ENCODE data around the gene OR4C3. TPM values are rescaled to one million over a fixed set of nuclear protein-coding genes. Genes with fewer than 3 reads are reported as not detected.
A peak's percentile ranks its signal among the peaks of the same experiment; 100 is the strongest.
"Not testable (repeated sequence)": the region's sequence is repeated elsewhere in the genome, so short reads cannot be mapped to it uniquely, and the experiment has no call there.

The OR4C3 gene
- not detected in 2 replicates for total RNA-seq

GRCh38 chr11:48324620-48325019 lies at the start of gene OR4C3:
OR4C3 (plus strand) TSS chr11:48324920; CDS start chr11:48325022, 102 bp downstream.
- DNase-seq (ENCODE audit: low read depth in 2 of 2) = not testable (repeated sequence)

- no peak for DNase-seq (ENCODE audit: low read depth in 2 of 2)
Measured at GRCh38 chr11:48305923-48306322, 18.8 kb upstream of the OR4C3 start, which contains the start of gene OR4S1. OR4S1 (plus strand) TSS chr11:48306223; CDS start chr11:48306223, 0 bp downstream.

DNA sequence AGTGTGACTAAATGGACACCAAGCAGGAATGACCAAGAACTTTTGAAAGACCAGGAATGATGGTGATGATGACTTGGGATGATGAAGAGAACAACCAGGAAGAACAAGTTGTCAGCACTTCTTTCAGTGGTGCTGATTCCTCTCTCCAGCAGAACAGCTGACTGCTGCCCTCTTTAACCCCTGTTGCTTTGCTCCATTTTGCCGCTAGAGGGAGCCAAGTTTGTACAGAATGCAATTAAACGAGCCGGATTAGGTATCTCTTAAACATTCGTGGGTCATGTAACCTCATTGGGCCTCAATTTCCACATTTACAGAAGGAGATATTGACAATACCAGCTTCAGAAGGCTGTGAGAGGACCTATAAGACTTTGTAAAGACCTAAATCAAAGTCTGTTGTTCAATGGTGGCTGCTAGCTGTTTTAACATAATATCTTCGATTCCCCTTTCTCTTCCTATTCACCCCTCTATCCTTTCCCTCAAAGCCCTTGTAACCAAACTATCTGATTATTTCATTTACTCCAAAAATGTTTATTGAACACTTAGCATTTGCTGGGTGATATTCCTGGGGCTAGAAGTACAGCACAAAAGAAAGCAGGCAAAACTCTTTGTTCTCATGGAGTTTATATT lies 16.8 kb upstream of the OR4C3 start:
- peak; percentile 21 to 51 for DNase-seq (ENCODE audit: low read depth in 2 of 2)

- DNase-seq (ENCODE audit: low read depth in 2 of 2) = not testable (repeated sequence)
Measured at GRCh38 chr11:48313590-48313989, 11.1 kb upstream of the OR4C3 start.

DNA sequence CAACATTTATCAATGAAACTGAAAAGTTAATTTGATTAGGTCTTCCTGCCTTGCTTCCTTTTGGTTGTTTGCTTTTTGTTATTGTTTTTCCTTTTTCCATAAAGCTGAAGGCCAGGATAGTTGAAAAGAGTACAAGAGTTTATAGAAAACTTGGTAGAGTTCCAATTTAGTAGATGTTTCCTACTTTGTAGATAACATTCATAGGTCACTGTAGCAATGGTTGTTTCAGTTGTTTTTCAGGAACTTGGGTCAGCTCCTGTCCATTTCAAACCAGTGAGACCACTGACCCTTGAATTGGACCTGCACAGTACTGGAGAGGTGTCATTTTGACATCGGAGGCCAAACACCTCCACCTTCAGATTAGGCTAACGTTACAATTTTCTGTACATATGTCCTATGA lies 4.9 kb upstream of the OR4C3 start:
- not testable (repeated sequence) for DNase-seq (ENCODE audit: low read depth in 2 of 2)

GRCh38 chr11:48341466-48341865 lies 16.7 kb downstream of the OR4C3 start:
- no peak for DNase-seq (ENCODE audit: low read depth in 2 of 2)

GRCh38 chr11:48342505-48342904 lies 17.8 kb downstream of the OR4C3 start:
- DNase-seq (ENCODE audit: low read depth in 2 of 2) = not testable (repeated sequence)

DNA sequence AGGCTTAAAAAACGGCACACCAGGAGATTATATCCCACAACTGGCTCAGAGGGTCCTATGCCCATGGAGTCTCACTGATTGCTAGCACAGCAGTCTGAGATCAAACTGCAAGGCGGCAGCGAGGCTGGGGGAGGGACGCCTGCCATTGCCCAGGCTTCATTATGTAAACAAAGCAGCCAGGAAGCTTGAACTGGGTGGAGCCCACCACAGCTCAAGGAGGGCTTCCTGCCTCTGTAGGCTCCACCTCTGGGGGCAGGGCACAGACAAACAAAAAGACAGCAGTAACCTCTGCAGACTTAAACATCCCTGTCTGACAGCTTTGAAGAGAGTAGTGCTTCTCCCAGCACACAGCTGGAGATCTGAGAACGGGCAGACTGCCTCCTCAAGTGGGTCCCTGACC lies 21.6 kb downstream of the OR4C3 start:
- not testable (repeated sequence) for DNase-seq (ENCODE audit: low read depth in 2 of 2)

- no peak for DNase-seq (ENCODE audit: low read depth in 2 of 2)
Measured at GRCh38 chr11:48354013-48354412, 29.3 kb downstream of the OR4C3 start.

- DNase-seq (ENCODE audit: low read depth in 2 of 2) = no peak
Measured at GRCh38 chr11:48354677-48355076, 30.0 kb downstream of the OR4C3 start.

DNA sequence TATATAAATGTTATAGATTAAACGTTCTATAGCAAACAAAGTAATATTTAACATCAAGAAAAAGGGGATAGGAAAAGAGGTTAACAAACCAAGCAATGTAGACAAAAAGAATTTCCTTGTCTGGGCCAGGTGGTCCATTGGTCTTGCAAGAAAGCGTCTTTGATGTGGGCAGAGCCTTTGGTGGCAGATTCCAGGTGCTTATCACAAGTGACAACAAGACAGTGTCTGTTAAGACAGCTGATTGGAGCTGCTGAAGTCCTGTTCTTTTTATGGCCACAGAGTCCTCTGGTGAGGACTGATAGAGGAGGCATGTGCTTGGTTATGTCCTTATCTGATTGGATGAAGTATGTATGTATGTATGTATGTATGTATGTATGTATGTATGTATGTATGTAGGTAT lies 36.6 kb downstream of the OR4C3 start:
- not testable (repeated sequence) for DNase-seq (ENCODE audit: low read depth in 2 of 2)

DNA sequence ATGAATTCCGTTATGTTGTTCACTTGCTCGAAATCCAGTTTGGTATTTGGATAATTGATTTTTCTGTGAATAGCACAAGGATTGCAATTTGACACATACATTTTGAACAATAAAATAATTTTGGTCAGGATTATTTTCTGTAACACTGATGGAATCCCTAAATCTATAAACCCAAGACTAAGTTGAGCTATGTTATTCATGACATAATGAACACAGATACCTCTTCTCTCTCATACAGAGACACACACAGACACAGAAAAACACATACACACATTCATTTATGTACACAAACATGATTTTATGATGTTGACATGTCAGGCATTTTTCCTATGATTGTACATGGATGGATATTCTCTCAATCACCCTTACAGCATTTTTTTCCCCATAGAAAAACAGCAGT lies 41.6 kb downstream of the OR4C3 start, which contains the start of gene OR4C5:
Gene OR4C5, minus strand, starts transcription at position 101 of the 400 bp plus-strand sequence. Its CDS starts 0 bp downstream, at position 101.
- DNase-seq (ENCODE audit: low read depth in 2 of 2) = no peak

Other genes starting within 250 kb of the OR4C3 start
- gene OR4B1, start 108.1 kb upstream of the OR4C3 start, total RNA-seq = not detected in 2 replicates
- not detected in 2 replicates for gene OR4X2, start 79.8 kb upstream of the OR4C3 start, total RNA-seq
- not detected in 2 replicates for gene OR4X1, start 61.1 kb upstream of the OR4C3 start, total RNA-seq
- gene OR4S1, start 18.7 kb upstream of the OR4C3 start, total RNA-seq = not detected in 2 replicates
- gene OR4C5, start 41.5 kb downstream of the OR4C3 start, total RNA-seq = not detected in 2 replicates
- gene OR4A47, start 163.9 kb downstream of the OR4C3 start, total RNA-seq = not detected in 2 replicates